ENCODE data around the gene CNTN4.

The CNTN4 gene

GRCh38 chr3:2793987-2794386, 695.3 kb downstream of the CNTN4 start:
- no peaks in the 10 kb centered on the region for H3F3A ChIP-seq (ENCODE audit: insufficient read depth, low read length)
- H3K27me3 ChIP-seq (replicated peaks; ENCODE audit: insufficient read depth, low read length): no peaks in the 10 kb centered on the region
- H3K9me2 ChIP-seq (replicated peaks; ENCODE audit: insufficient read depth, low read length): no peaks in the 10 kb centered on the region
- H3K4me1 ChIP-seq (ENCODE audit: low read length): no peaks in the 10 kb centered on the region
- no peaks in the 10 kb centered on the region for H4K20me1 ChIP-seq (ENCODE audit: insufficient read depth, low read length)
- no peak overlapping the region for H2AFZ ChIP-seq (ENCODE audit: low read length)
- H3K27ac ChIP-seq (ENCODE audit: low read length): no peak overlapping the region
- DNase-seq: no peak
- H3K4me2 ChIP-seq (ENCODE audit: low read depth, low read length): no peak overlapping the region
- H3K9me3 ChIP-seq (replicated peaks; ENCODE audit: insufficient read depth, low read length): no peaks in the 10 kb centered on the region
- H3K79me2 ChIP-seq (ENCODE audit: low read length): no peaks in the 10 kb centered on the region
- no peak overlapping the region for H3K9ac ChIP-seq (ENCODE audit: low read length)
- no peak overlapping the region for H3K4me3 ChIP-seq (ENCODE audit: low read length)
- no peaks in the 10 kb centered on the region for H3K36me3 ChIP-seq (replicated peaks; ENCODE audit: insufficient read depth, low read length)
- TF ChIP-seq EZH2 (optimal IDR thresholded peaks at IDR 0.05; ENCODE audit: low read depth, low read length) (no peak), EZH2phosphoT487 (IDR thresholded peaks at IDR 0.05; ENCODE audit: low read length) (no peak), CTCF (IDR thresholded peaks at IDR 0.05; ENCODE audit: low read length) (no peak)

GRCh38 chr3:2802429-2802828, 703.8 kb downstream of the CNTN4 start:
- Histone ChIP-seq H3K4me3 (ENCODE audit: low read length) (no peak overlapping the region), H3K27ac (ENCODE audit: low read length) (no peak overlapping the region), H3K4me1 (ENCODE audit: low read length) (no peaks in the 10 kb centered on the region), H3K27me3 (replicated peaks; ENCODE audit: insufficient read depth, low read length) (no peaks in the 10 kb centered on the region), H3K9me2 (replicated peaks; ENCODE audit: insufficient read depth, low read length) (no peaks in the 10 kb centered on the region), H3K36me3 (replicated peaks; ENCODE audit: insufficient read depth, low read length) (no peaks in the 10 kb centered on the region), H4K20me1 (ENCODE audit: insufficient read depth, low read length) (no peaks in the 10 kb centered on the region), H3K79me2 (ENCODE audit: low read length) (no peaks in the 10 kb centered on the region), H3F3A (ENCODE audit: insufficient read depth, low read length) (no peaks in the 10 kb centered on the region), H2AFZ (ENCODE audit: low read length) (no peak overlapping the region), H3K9me3 (replicated peaks; ENCODE audit: insufficient read depth, low read length) (no peaks in the 10 kb centered on the region), H3K4me2 (ENCODE audit: low read depth, low read length) (no peak overlapping the region), H3K9ac (ENCODE audit: low read length) (no peak overlapping the region)
- TF ChIP-seq EZH2phosphoT487 (IDR thresholded peaks at IDR 0.05; ENCODE audit: low read length) (no peak), CTCF (IDR thresholded peaks at IDR 0.05; ENCODE audit: low read length) (no peak), EZH2 (optimal IDR thresholded peaks at IDR 0.05; ENCODE audit: low read depth, low read length) (no peak)
- DNase-seq: no peak

- Histone ChIP-seq H3K4me1 (ENCODE audit: low read length) (no peaks in the 10 kb centered on the region), H3K9me3 (replicated peaks; ENCODE audit: insufficient read depth, low read length) (no peaks in the 10 kb centered on the region), H3F3A (ENCODE audit: insufficient read depth, low read length) (no peaks in the 10 kb centered on the region), H3K27me3 (replicated peaks; ENCODE audit: insufficient read depth, low read length) (no peaks in the 10 kb centered on the region), H4K20me1 (ENCODE audit: insufficient read depth, low read length) (no peaks in the 10 kb centered on the region), H3K9ac (ENCODE audit: low read length) (no peak overlapping the region), H3K4me3 (ENCODE audit: low read length) (no peak overlapping the region), H3K79me2 (ENCODE audit: low read length) (no peaks in the 10 kb centered on the region), H3K27ac (ENCODE audit: low read length) (no peak overlapping the region), H3K36me3 (replicated peaks; ENCODE audit: insufficient read depth, low read length) (no peaks in the 10 kb centered on the region), H2AFZ (ENCODE audit: low read length) (no peak overlapping the region), H3K9me2 (replicated peaks; ENCODE audit: insufficient read depth, low read length) (no peaks in the 10 kb centered on the region), H3K4me2 (ENCODE audit: low read depth, low read length) (no peak overlapping the region)
- no peak for TF ChIP-seq CTCF (IDR thresholded peaks at IDR 0.05; ENCODE audit: low read length)
- no peak for TF ChIP-seq EZH2 (optimal IDR thresholded peaks at IDR 0.05; ENCODE audit: low read depth, low read length)
- TF ChIP-seq EZH2phosphoT487 (IDR thresholded peaks at IDR 0.05; ENCODE audit: low read length): no peak
- no peak for DNase-seq
Observed at GRCh38 chr3:2807514-2807913, 708.8 kb downstream of the CNTN4 start.
